ENCODE measurements around the gene MICOS13. TPM values are rescaled to one million over a fixed set of nuclear protein-coding genes. Genes with fewer than 3 reads are reported as not detected.

The MICOS13 gene
- polyA plus RNA-seq, 1 experiment, result 67.8 TPM

- ChIA-PET POLR2A (no interaction called here), CTCF (no interaction called here)
- DNase-seq (ENCODE audit: low read depth), result no peak
- Histone ChIP-seq H3K27me3 (ENCODE audit: control insufficient read depth, insufficient read depth, low read length) (no peaks in the 10 kb centered on the region), H3K36me3 (ENCODE audit: control insufficient read depth, insufficient read depth, low read length) (peaks cover 18% of the 10 kb centered on the region), H3K4me3 (ENCODE audit: low read depth, low read length) (no peak overlapping the region)
- TF ChIP-seq, protein P1, sequence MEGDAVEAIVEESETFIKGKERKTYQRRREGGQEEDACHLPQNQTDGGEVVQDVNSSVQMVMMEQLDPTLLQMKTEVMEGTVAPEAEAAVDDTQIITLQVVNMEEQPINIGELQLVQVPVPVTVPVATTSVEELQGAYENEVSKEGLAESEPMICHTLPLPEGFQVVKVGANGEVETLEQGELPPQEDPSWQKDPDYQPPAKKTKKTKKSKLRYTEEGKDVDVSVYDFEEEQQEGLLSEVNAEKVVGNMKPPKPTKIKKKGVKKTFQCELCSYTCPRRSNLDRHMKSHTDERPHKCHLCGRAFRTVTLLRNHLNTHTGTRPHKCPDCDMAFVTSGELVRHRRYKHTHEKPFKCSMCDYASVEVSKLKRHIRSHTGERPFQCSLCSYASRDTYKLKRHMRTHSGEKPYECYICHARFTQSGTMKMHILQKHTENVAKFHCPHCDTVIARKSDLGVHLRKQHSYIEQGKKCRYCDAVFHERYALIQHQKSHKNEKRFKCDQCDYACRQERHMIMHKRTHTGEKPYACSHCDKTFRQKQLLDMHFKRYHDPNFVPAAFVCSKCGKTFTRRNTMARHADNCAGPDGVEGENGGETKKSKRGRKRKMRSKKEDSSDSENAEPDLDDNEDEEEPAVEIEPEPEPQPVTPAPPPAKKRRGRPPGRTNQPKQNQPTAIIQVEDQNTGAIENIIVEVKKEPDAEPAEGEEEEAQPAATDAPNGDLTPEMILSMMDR (IDR thresholded peaks at IDR 0.05; ENCODE audit: insufficient read depth, low read depth, low read length), result no peak
Observed at GRCh38 chr19:5643060-5643459, 37.3 kb downstream of the MICOS13 start.

DNA sequence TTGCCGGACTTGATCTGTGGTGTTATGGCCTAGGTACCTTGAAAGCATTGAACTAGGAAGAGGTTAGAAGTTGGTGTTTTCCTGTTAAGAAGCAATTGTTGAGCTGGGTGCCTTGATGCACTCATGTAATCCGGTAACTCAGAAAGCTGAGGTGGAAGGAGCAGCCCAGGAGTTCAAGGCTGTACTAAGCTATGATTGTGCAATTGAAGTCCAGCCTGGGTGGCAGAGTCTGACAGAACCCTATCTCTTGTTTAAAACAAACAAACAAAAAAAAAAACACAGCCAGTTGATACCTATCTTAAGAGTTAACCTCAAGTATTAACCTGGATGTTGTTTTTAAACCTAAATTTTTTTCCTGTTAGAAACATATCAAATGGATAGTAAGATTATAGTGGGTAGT, 38.1 kb downstream of the MICOS13 start:
- no peak for DNase-seq (ENCODE audit: low read depth)
- ChIA-PET POLR2A (no interaction called here), CTCF (no interaction called here)
- Histone ChIP-seq H3K27me3 (ENCODE audit: control insufficient read depth, insufficient read depth, low read length) (no peaks in the 10 kb centered on the region), H3K36me3 (ENCODE audit: control insufficient read depth, insufficient read depth, low read length) (peaks cover 13% of the 10 kb centered on the region), H3K4me3 (ENCODE audit: low read depth, low read length) (no peak overlapping the region)
- TF ChIP-seq, protein P1 (IDR thresholded peaks at IDR 0.05; ENCODE audit: insufficient read depth, low read depth, low read length), result no peak

- Histone ChIP-seq H3K36me3 (ENCODE audit: control insufficient read depth, insufficient read depth, low read length) (peaks cover 7% of the 10 kb centered on the region), H3K27me3 (ENCODE audit: control insufficient read depth, insufficient read depth, low read length) (no peaks in the 10 kb centered on the region), H3K4me3 (ENCODE audit: low read depth, low read length) (no peak overlapping the region)
- TF ChIP-seq, protein P1 (IDR thresholded peaks at IDR 0.05; ENCODE audit: insufficient read depth, low read depth, low read length), result no peak
- CTCF ChIA-PET, result no interaction called here
- no peak for DNase-seq (ENCODE audit: low read depth)
- POLR2A ChIA-PET, result no interaction called here
Observed at GRCh38 chr19:5641171-5641570, 39.1 kb downstream of the MICOS13 start.

GRCh38 chr19:5637971-5638370, 42.3 kb downstream of the MICOS13 start:
- no peak for DNase-seq (ENCODE audit: low read depth)
- no peak overlapping the region for H3K4me3 ChIP-seq (ENCODE audit: low read depth, low read length)
- TF ChIP-seq, protein P1 (IDR thresholded peaks at IDR 0.05; ENCODE audit: insufficient read depth, low read depth, low read length), result no peak
- H3K36me3 ChIP-seq (ENCODE audit: control insufficient read depth, insufficient read depth, low read length), result peaks cover 3% of the 10 kb centered on the region
- no peaks in the 10 kb centered on the region for H3K27me3 ChIP-seq (ENCODE audit: control insufficient read depth, insufficient read depth, low read length)
- ChIA-PET POLR2A (no interaction called here), CTCF (interaction anchor here (0.6 kb wide), 1 partner anchor 45 kb away, joined by 3 read pairs; no protein-coding TSS in a partner anchor)

DNA sequence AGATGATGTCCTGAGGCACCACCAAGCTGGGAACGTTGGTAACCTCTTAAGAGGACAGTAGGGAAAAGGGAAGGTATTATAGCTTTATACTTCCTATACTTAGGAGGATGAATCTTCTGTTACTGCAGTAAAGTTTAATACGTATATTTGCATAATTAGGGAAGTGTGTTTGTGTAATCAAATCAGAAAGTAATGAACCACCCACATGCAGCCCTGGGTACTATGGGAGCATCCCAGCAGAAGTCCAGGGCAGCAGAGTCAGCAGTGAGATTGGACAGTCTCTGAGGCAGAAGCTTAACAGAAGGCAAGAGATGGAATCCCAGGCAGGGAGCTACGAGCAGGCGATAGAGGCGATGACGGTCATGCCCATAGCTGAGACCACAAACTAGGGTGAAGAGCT, 44.9 kb downstream of the MICOS13 start:
- H3K4me3 ChIP-seq (ENCODE audit: low read depth, low read length), result no peak overlapping the region
- H3K27me3 ChIP-seq (ENCODE audit: control insufficient read depth, insufficient read depth, low read length), result no peaks in the 10 kb centered on the region
- CTCF ChIA-PET, result interaction anchor here (1.0 kb wide), 1 partner anchor 51 kb away, joined by 3 read pairs; no protein-coding TSS in a partner anchor
- TF ChIP-seq, protein P1 (IDR thresholded peaks at IDR 0.05; ENCODE audit: insufficient read depth, low read depth, low read length), result no peak
- POLR2A ChIA-PET, result no interaction called here
- DNase-seq (ENCODE audit: low read depth), result no peak
- no peaks in the 10 kb centered on the region for H3K36me3 ChIP-seq (ENCODE audit: control insufficient read depth, insufficient read depth, low read length)

Data from BJ (cell line).